ENCODE data around the gene ALDH16A1.

GRCh38 chr19:49422407-49423070 lies 30.5 kb upstream of the ALDH16A1 start:
- TF ChIP-seq CTCF (IDR thresholded peaks at IDR 0.05) (peak; percentile 13 to 39 (median 24)), POLR2A (IDR thresholded peaks at IDR 0.05) (no peak)

Measured in body of pancreas (tissue), 4 donors.